ENCODE results near the gene BRF1. TPM values are rescaled to one million over a fixed set of nuclear protein-coding genes. Genes with fewer than 3 reads are reported as not detected.

Gene BRF1
- total and polyA plus RNA-seq, 2 of the 8 experiments (the other 6 are each of a cell fraction or from before 2014, with no cell fraction given), result 7.7 to 18.3 TPM

GRCh38 chr14:105316968-105317510, 16.2 kb upstream of the BRF1 start:
- Histone ChIP-seq H2BK20ac (ENCODE audit: low read length) (no peak overlapping the region), H3K23me2 (ENCODE audit: low read depth, low read length) (peaks cover 7% of the 10 kb centered on the region; the same call in 1 of the 2 replicates), H2BK120ac (replicated peaks; ENCODE audit: low read depth, low read length) (no peak overlapping the region), H3K23ac (ENCODE audit: insufficient read length) (no peak overlapping the region), H3K4ac (replicated peaks; ENCODE audit: insufficient read length, low read depth, low read length) (no peak overlapping the region), H2BK12ac (ENCODE audit: low read depth, low read length) (no peak overlapping the region), H3K27me3 (replicated peaks in 1 of 4; ENCODE audit: control insufficient read depth in 3 of 4, extremely low read depth in 1 of 4, insufficient read depth in 3 of 4, low read length in 3 of 4) (peaks cover 0 to 4% (median 0%) of the 10 kb centered on the region in 4 experiments; a peak in 1 of 7 replicates), H4K5ac (ENCODE audit: insufficient read length, low read depth, low read length) (no peak overlapping the region), H3K36me3 (ENCODE audit: control insufficient read depth in 2 of 4, insufficient read depth in 4 of 4, low read length in 3 of 4) (no peaks in the 10 kb centered on the region), H4K8ac (ENCODE audit: extremely low read depth, insufficient read depth, low read length) (no peak overlapping the region), H3K18ac (ENCODE audit: extremely low read depth, low read length) (no peak overlapping the region), H4K20me1 (replicated peaks in 1 of 2; ENCODE audit: control insufficient read depth in 1 of 2, insufficient read depth in 2 of 2, low read length in 2 of 2) (peaks cover 7 to 25% of the 10 kb centered on the region in 2 experiments), H3K79me2 (ENCODE audit: control insufficient read depth in 1 of 2, insufficient read depth in 2 of 2, low read length in 2 of 2) (peaks cover 7 to 55% of the 10 kb centered on the region in 2 experiments; a peak in 3 of 4 replicates), H3K56ac (replicated peaks; ENCODE audit: insufficient read length, low read depth, low read length) (no peak overlapping the region), H4K91ac (replicated peaks; ENCODE audit: insufficient read length, low read length) (no peak overlapping the region), H3K9ac (replicated peaks in 1 of 4; ENCODE audit: extremely low read depth in 1 of 4, low read depth in 3 of 4, low read length in 3 of 4) (no peak overlapping the region), H2AFZ (ENCODE audit: low read length) (no peak overlapping the region), H3K4me3 (ENCODE audit: extremely low read depth in 1 of 4, insufficient read depth in 2 of 4, low read depth in 3 of 4, low read length in 4 of 4) (no peak overlapping the region), H3K14ac (ENCODE audit: insufficient read length) (no peak overlapping the region), H3K79me1 (ENCODE audit: low read depth, low read length) (peaks cover 20% of the 10 kb centered on the region), H3K27ac (ENCODE audit: low read depth, low read length) (no peak overlapping the region), H3K4me2 (ENCODE audit: insufficient read depth in 1 of 2, low read depth in 2 of 2, low read length in 2 of 2) (no peak overlapping the region), H2BK15ac (ENCODE audit: low read length) (no peak overlapping the region), H2BK5ac (ENCODE audit: low read depth, low read length) (no peak overlapping the region), H3K9me3 (ENCODE audit: insufficient read depth in 2 of 2, low read depth in 1 of 2, low read length in 1 of 2) (no peaks in the 10 kb centered on the region), H2AK5ac (ENCODE audit: low read depth, low read length) (no peak overlapping the region), H3K4me1 (replicated peaks in 1 of 4; ENCODE audit: control insufficient read depth in 3 of 4, insufficient read depth in 4 of 4, low read length in 3 of 4) (peaks cover 0 to 12% (median 5%) of the 10 kb centered on the region in 4 experiments; a peak in 5 of 7 replicates)
- WGBS, 2 experiments (ENCODE audit: extremely low coverage in 1 of 2, insufficient coverage in 1 of 2, insufficient read length in 1 of 2, insufficient replicate concordance in 2 of 2, low coverage in 1 of 2, low lambda C conversion rate in 2 of 2, missing lambda C conversion rate in 1 of 2), result 91% methylated on average over 18 of the region's 18 CpGs; no CpG with 5 or more reads in 1 of the 2 experiments
- ChIA-PET POLR2A (ENCODE audit: partially characterized antibody) (interaction anchor here (1.5 kb wide), 1 partner anchor 11 kb away, joined by 3 read pairs; no protein-coding TSS in a partner anchor), CTCF (ENCODE audit: partially characterized antibody) (interaction anchor here (0.6 to 1.1 kb wide), 3 partner anchors 9 to 110 kb away, joined by 3 to 4 read pairs (median 4); no protein-coding TSS in a partner anchor)
- TF ChIP-seq RNF2 (IDR thresholded peaks at IDR 0.05; ENCODE audit: borderline replicate concordance, low read depth, low read length, missing control alignments, poor library complexity, severe bottlenecking), result no peak
- no peak for TF ChIP-seq KDM1A (IDR thresholded peaks at IDR 0.05; ENCODE audit: borderline replicate concordance, low read length)
- no peak for TF ChIP-seq SP4 (IDR thresholded peaks at IDR 0.05; ENCODE audit: low read length)
- TF ChIP-seq POLR2AphosphoS5 (IDR thresholded peaks at IDR 0.05; ENCODE audit: low read depth, low read length), result no peak
- TF ChIP-seq E2F6 (IDR thresholded peaks at IDR 0.05), result no peak
- TF ChIP-seq BCL11A (IDR thresholded peaks at IDR 0.05; ENCODE audit: low read depth in 2 of 2, low read length in 2 of 2), result no peak
- TF ChIP-seq RBBP5 (IDR thresholded peaks at IDR 0.05; ENCODE audit: borderline replicate concordance, low read depth, low read length), result no peak
- TF ChIP-seq RXRA (IDR thresholded peaks at IDR 0.05; ENCODE audit: insufficient read depth, low read depth, low read length), result no peak
- TF ChIP-seq HDAC2 (IDR thresholded peaks at IDR 0.05; ENCODE audit: borderline replicate concordance in 1 of 2, low read depth in 2 of 2, low read length in 2 of 2), result no peak
- FAIRE-seq, result no peak
- no peak for DNase-seq (ENCODE audit: low read depth in 1 of 2, low spot score in 2 of 2)
